Fibroblast of pulmonary artery (primary cell): Measurements from ENCODE around the gene GRIK4.
A peak's percentile ranks its signal among the peaks of the same experiment; 100 is the strongest.

Source experiments
- DNase-seq: peaks from one replicate; pipeline ENCODE4 v3.0.0-alpha.2; 2010; ENCODE audit warnings: low read depth
- H3K4me3 ChIP-seq: replicated peaks from 2 replicates; pipeline ENCODE4 v1.5.1; 2011; ENCODE audit warnings: low read depth, mild to moderate bottlenecking, control low read depth, low read length, moderate library complexity
- CTCF ChIP-seq: IDR thresholded peaks from 2 replicates; pipeline ENCODE4 v1.5.1; 2011; ENCODE audit warnings: mild to moderate bottlenecking, control low read depth, low read length, inconsistent platforms; ENCODE audit errors: missing control alignments

Gene GRIK4

GRCh38 chr11:120950880-120951279 is 439.3 kb downstream of the GRIK4 start:
- TF ChIP-seq CTCF = no peak
- H3K4me3 ChIP-seq = no peak overlapping the region
- no peak for DNase-seq

GRCh38 chr11:120952461-120953434 is 441.2 kb downstream of the GRIK4 start:
- TF ChIP-seq CTCF = peak; percentile 68
- no peak overlapping the region for H3K4me3 ChIP-seq
- DNase-seq = peak; percentile 77

- TF ChIP-seq CTCF = no peak
- no peak for DNase-seq
Measured at GRCh38 chr11:120954381-120954780, 442.8 kb downstream of the GRIK4 start.

GRCh38 chr11:120956710-120957495 is 445.4 kb downstream of the GRIK4 start:
- TF ChIP-seq CTCF = no peak
- no peak overlapping the region for H3K4me3 ChIP-seq
- no peak for DNase-seq

More at GRCh38 chr11:120954381-120954780, 442.8 kb downstream of the GRIK4 start:
- H3K4me3 ChIP-seq = no peak overlapping the region

- no peak for TF ChIP-seq CTCF
- DNase-seq = no peak
- no peak overlapping the region for H3K4me3 ChIP-seq
Measured at GRCh38 chr11:120958185-120958584, 446.6 kb downstream of the GRIK4 start.

GRCh38 chr11:120959189-120959588 is 447.6 kb downstream of the GRIK4 start:
- DNase-seq = peak; percentile 3
- no peak overlapping the region for H3K4me3 ChIP-seq
- TF ChIP-seq CTCF = no peak
